Astrocyte (in vitro differentiated cells and primary cell): ENCODE data around the gene TAGLN3.

Experiments used
- EZH2 ChIP-seq: IDR thresholded peaks from 2 replicates; pipeline ENCODE4 v1.6.1; 2012; ENCODE audit warnings: mild to moderate bottlenecking, low read length, inconsistent platforms; ENCODE audit not compliant: insufficient read depth
- TF ChIP-seq, protein P1 (sequence below): IDR thresholded peaks from 2 replicates; pipeline ENCODE4 v1.5.1; 2011; ENCODE audit warnings: low read depth, mild to moderate bottlenecking, inconsistent platforms, low read length, moderate library complexity; ENCODE audit not compliant: insufficient read depth

DNA sequence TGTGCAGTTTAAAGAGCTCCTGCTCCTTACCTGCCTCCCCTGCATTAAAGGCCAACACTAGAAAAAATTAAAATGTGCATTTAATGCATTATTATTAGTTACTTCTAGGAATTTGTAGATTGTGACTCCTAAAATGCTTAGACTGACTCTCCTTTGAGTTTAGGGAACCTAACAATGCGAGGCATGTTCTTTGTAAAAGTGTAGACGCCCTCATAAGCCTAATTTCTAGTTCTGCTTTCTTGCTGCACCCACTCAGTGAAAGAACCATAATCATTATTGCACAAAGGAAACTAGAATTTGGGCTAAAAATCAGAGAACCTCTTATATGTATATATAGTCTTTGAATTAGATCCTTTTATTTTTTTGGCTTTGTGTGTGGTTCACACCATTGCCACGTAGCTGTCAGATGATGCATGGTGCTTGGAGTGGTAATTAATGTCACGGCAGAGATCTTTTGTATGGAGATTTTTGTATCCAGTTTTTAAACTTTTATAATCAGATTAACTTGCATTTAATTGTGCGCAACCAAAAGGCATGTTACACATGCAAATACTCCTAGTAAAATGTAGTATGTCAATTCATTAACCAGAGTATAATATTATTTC is 19.2 kb upstream of the TAGLN3 start:
- TF ChIP-seq, protein P1, sequence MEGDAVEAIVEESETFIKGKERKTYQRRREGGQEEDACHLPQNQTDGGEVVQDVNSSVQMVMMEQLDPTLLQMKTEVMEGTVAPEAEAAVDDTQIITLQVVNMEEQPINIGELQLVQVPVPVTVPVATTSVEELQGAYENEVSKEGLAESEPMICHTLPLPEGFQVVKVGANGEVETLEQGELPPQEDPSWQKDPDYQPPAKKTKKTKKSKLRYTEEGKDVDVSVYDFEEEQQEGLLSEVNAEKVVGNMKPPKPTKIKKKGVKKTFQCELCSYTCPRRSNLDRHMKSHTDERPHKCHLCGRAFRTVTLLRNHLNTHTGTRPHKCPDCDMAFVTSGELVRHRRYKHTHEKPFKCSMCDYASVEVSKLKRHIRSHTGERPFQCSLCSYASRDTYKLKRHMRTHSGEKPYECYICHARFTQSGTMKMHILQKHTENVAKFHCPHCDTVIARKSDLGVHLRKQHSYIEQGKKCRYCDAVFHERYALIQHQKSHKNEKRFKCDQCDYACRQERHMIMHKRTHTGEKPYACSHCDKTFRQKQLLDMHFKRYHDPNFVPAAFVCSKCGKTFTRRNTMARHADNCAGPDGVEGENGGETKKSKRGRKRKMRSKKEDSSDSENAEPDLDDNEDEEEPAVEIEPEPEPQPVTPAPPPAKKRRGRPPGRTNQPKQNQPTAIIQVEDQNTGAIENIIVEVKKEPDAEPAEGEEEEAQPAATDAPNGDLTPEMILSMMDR: no peak
- no peak for TF ChIP-seq EZH2
